H1 (cell line): Measurements from ENCODE around the gene AGPAT4.

Experiments used
- CBX8 ChIP-seq: fragments of 300-800, 300-1000 bp; sonication (generic); IDR thresholded peaks from 2 replicates; pipeline ENCODE4 v1.7.1; 2016; ENCODE audit warnings: low read depth, low read length, borderline replicate concordance
- CEBPB ChIP-seq: IDR thresholded peaks from 2 replicates; pipeline ENCODE4 v1.6.1; 2012; ENCODE audit warnings: low read depth, low read length
- CREB1 ChIP-seq: IDR thresholded peaks from 2 replicates; pipeline ENCODE4 v1.6.1; 2012; ENCODE audit warnings: inconsistent platforms
- EP300 ChIP-seq, 2 experiments: IDR thresholded peaks; 1 replicate in 1 of 2; 2 replicates in 1 of 2; pipeline ENCODE4 v1.6.1; 2011 to 2012; ENCODE audit warnings: low read depth in 2 of 2, low read length in 2 of 2, mild to moderate bottlenecking in 2 of 2, borderline replicate concordance in 1 of 2, inconsistent platforms in 1 of 2, moderate library complexity in 1 of 2
- EZH2 ChIP-seq: fragments of 200-600 bp; sonication (generic); IDR thresholded peaks from 2 replicates; pipeline ENCODE4 v1.7.1; 2012; ENCODE audit warnings: low read depth, mild to moderate bottlenecking, moderate library complexity, low read length, inconsistent platforms; ENCODE audit not compliant: severe bottlenecking
- FOSL1 ChIP-seq: IDR thresholded peaks from 2 replicates; pipeline ENCODE4 v1.6.1; 2011; ENCODE audit warnings: mild to moderate bottlenecking, low read depth, low read length, moderate library complexity; ENCODE audit not compliant: insufficient read depth
- GTF2F1 ChIP-seq: IDR thresholded peaks from 2 replicates; pipeline ENCODE4 v1.6.1; 2012; ENCODE audit warnings: low read depth, low read length, improper control_type of control experiment, borderline replicate concordance
- KDM1A ChIP-seq: fragments of 200-600, 300-600 bp; sonication (generic); IDR thresholded peaks from 2 replicates; pipeline ENCODE4 v1.7.1; 2016; ENCODE audit warnings: mild to moderate bottlenecking, low read length, borderline replicate concordance
- POLR2A ChIP-seq, 2 experiments: IDR thresholded peaks; 1 replicate in 1 of 2; 2 replicates in 1 of 2; pipeline ENCODE4 v1.6.1; 2011; ENCODE audit warnings: low read depth in 2 of 2, low read length in 2 of 2, mild to moderate bottlenecking in 2 of 2; ENCODE audit errors: control extremely low read depth in 1 of 2
- POLR2AphosphoS5 ChIP-seq: IDR thresholded peaks from 2 replicates; pipeline ENCODE4 v1.6.1; 2011; ENCODE audit warnings: low read depth, low read length
- RXRA ChIP-seq: IDR thresholded peaks from 2 replicates; pipeline ENCODE4 v1.6.1; 2011; ENCODE audit warnings: low read depth, mild to moderate bottlenecking, low read length, moderate library complexity; ENCODE audit not compliant: insufficient read depth
- TF ChIP-seq, protein P1 (sequence below): IDR thresholded peaks from 2 replicates; pipeline ENCODE4 v1.6.1; 2012; ENCODE audit warnings: low read length, inconsistent platforms
- TF ChIP-seq, protein P2 (sequence below): fragments of 300-600 bp; sonication (generic); IDR thresholded peaks from 2 replicates; pipeline ENCODE4 v1.7.1; 2012; ENCODE audit warnings: low read length, moderate library complexity, mild to moderate bottlenecking, inconsistent platforms; ENCODE audit not compliant: insufficient replicate concordance
- TF ChIP-seq, protein P3 (sequence below): IDR thresholded peaks from 2 replicates; pipeline ENCODE4 v1.6.1; 2012; ENCODE audit warnings: inconsistent platforms

DNA sequence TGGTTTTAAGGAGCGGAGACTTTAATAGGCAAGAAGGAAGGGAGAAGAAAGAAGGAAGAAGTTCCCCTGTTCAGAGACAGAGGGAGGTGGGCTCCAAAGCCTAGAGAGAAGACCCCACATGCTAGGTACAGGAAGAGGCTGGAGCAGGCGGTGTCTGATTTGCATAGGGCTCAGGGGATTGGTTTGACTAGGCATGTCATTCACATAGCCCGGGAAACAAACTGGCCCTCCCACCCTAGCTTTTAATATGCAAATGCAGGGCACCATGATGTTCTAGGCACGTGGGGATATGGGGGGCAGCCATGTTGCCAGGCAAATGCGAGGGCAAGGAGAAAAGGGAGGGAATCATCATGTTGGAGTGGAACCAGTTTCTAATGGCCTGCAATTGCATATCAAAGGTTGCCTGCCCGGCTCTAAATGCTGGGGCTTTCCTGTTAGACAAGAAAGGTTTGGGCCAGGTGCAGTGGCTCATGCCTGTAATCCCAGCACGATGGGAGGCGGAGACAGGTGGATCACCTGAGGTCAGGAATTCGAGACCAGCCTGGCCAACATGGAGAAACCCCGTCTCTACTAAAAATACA lies 34.3 kb upstream of the AGPAT4 start:
- TF ChIP-seq GTF2F1 (no peak), RXRA (no peak), CREB1 (no peak), KDM1A (no peak), POLR2A (IDR thresholded peaks at IDR 0.05; ENCODE audit: control extremely low read depth in 1 of 2, low read depth in 2 of 2, low read length in 2 of 2) (no peak), FOSL1 (no peak), POLR2AphosphoS5 (no peak), EZH2 (no peak), CBX8 (no peak), CEBPB (no peak), EP300 (IDR thresholded peaks at IDR 0.05; ENCODE audit: borderline replicate concordance in 1 of 2, low read depth in 2 of 2, low read length in 2 of 2) (no peak)
- TF ChIP-seq, protein P1, sequence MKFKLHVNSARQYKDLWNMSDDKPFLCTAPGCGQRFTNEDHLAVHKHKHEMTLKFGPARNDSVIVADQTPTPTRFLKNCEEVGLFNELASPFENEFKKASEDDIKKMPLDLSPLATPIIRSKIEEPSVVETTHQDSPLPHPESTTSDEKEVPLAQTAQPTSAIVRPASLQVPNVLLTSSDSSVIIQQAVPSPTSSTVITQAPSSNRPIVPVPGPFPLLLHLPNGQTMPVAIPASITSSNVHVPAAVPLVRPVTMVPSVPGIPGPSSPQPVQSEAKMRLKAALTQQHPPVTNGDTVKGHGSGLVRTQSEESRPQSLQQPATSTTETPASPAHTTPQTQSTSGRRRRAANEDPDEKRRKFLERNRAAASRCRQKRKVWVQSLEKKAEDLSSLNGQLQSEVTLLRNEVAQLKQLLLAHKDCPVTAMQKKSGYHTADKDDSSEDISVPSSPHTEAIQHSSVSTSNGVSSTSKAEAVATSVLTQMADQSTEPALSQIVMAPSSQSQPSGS, result no peak
- TF ChIP-seq, protein P2, sequence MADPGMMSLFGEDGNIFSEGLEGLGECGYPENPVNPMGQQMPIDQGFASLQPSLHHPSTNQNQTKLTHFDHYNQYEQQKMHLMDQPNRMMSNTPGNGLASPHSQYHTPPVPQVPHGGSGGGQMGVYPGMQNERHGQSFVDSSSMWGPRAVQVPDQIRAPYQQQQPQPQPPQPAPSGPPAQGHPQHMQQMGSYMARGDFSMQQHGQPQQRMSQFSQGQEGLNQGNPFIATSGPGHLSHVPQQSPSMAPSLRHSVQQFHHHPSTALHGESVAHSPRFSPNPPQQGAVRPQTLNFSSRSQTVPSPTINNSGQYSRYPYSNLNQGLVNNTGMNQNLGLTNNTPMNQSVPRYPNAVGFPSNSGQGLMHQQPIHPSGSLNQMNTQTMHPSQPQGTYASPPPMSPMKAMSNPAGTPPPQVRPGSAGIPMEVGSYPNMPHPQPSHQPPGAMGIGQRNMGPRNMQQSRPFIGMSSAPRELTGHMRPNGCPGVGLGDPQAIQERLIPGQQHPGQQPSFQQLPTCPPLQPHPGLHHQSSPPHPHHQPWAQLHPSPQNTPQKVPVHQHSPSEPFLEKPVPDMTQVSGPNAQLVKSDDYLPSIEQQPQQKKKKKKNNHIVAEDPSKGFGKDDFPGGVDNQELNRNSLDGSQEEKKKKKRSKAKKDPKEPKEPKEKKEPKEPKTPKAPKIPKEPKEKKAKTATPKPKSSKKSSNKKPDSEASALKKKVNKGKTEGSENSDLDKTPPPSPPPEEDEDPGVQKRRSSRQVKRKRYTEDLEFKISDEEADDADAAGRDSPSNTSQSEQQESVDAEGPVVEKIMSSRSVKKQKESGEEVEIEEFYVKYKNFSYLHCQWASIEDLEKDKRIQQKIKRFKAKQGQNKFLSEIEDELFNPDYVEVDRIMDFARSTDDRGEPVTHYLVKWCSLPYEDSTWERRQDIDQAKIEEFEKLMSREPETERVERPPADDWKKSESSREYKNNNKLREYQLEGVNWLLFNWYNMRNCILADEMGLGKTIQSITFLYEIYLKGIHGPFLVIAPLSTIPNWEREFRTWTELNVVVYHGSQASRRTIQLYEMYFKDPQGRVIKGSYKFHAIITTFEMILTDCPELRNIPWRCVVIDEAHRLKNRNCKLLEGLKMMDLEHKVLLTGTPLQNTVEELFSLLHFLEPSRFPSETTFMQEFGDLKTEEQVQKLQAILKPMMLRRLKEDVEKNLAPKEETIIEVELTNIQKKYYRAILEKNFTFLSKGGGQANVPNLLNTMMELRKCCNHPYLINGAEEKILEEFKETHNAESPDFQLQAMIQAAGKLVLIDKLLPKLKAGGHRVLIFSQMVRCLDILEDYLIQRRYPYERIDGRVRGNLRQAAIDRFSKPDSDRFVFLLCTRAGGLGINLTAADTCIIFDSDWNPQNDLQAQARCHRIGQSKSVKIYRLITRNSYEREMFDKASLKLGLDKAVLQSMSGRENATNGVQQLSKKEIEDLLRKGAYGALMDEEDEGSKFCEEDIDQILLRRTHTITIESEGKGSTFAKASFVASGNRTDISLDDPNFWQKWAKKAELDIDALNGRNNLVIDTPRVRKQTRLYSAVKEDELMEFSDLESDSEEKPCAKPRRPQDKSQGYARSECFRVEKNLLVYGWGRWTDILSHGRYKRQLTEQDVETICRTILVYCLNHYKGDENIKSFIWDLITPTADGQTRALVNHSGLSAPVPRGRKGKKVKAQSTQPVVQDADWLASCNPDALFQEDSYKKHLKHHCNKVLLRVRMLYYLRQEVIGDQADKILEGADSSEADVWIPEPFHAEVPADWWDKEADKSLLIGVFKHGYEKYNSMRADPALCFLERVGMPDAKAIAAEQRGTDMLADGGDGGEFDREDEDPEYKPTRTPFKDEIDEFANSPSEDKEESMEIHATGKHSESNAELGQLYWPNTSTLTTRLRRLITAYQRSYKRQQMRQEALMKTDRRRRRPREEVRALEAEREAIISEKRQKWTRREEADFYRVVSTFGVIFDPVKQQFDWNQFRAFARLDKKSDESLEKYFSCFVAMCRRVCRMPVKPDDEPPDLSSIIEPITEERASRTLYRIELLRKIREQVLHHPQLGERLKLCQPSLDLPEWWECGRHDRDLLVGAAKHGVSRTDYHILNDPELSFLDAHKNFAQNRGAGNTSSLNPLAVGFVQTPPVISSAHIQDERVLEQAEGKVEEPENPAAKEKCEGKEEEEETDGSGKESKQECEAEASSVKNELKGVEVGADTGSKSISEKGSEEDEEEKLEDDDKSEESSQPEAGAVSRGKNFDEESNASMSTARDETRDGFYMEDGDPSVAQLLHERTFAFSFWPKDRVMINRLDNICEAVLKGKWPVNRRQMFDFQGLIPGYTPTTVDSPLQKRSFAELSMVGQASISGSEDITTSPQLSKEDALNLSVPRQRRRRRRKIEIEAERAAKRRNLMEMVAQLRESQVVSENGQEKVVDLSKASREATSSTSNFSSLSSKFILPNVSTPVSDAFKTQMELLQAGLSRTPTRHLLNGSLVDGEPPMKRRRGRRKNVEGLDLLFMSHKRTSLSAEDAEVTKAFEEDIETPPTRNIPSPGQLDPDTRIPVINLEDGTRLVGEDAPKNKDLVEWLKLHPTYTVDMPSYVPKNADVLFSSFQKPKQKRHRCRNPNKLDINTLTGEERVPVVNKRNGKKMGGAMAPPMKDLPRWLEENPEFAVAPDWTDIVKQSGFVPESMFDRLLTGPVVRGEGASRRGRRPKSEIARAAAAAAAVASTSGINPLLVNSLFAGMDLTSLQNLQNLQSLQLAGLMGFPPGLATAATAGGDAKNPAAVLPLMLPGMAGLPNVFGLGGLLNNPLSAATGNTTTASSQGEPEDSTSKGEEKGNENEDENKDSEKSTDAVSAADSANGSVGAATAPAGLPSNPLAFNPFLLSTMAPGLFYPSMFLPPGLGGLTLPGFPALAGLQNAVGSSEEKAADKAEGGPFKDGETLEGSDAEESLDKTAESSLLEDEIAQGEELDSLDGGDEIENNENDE, result no peak
- TF ChIP-seq, protein P3, sequence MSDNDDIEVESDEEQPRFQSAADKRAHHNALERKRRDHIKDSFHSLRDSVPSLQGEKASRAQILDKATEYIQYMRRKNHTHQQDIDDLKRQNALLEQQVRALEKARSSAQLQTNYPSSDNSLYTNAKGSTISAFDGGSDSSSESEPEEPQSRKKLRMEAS, result peak; percentile 86
